HG03097 (cell line): ENCODE results near the gene AQP2.

ENCODE experiments used
- ATAC-seq: cut with Tn5 transposase; IDR thresholded peaks from one replicate; pipeline ENCODE4 v1.9.1; 2021; ENCODE audit not compliant: unreplicated experiment, low FRiP score

The AQP2 gene

DNA sequence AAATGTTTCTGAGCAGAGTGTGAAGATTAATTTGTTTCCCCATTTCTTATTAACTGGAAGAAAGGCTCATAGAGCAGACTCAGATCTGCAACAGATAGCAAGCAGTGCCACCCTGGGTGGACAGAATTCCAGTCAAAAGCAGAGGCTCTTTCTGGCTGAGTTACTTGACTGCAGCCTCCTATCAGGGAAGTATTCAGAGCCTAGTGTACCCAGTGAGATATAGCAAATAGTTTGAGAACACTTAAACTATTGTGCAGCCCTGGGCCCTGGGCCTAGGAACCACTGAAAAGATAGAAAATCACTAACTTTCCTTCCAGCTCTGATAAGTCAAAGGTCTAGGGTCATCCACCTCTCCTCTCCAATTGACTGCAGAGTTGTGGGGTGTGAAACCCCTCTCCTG is 11.2 kb upstream of the AQP2 start:
- no peak for ATAC-seq

DNA sequence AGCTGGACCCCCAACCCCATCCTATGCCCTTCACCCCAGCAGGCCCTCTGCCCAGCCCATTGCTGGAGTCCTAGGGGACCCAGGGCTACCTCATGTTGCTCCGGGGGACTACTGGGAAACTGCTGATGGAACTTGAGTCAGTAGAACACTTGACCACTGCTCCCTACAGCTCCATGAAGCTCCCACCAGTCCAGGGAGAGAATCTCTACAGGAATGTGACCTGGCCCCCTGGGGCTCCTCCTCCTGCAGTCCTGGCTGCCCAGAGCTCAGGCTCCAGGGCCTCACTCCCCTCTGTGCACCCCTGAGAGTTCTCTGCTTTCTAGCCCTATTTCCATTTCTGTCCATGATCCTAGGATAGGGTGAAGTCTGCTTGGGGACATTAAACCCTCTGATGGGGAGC is 10.8 kb upstream of the AQP2 start:
- no peak for ATAC-seq

DNA sequence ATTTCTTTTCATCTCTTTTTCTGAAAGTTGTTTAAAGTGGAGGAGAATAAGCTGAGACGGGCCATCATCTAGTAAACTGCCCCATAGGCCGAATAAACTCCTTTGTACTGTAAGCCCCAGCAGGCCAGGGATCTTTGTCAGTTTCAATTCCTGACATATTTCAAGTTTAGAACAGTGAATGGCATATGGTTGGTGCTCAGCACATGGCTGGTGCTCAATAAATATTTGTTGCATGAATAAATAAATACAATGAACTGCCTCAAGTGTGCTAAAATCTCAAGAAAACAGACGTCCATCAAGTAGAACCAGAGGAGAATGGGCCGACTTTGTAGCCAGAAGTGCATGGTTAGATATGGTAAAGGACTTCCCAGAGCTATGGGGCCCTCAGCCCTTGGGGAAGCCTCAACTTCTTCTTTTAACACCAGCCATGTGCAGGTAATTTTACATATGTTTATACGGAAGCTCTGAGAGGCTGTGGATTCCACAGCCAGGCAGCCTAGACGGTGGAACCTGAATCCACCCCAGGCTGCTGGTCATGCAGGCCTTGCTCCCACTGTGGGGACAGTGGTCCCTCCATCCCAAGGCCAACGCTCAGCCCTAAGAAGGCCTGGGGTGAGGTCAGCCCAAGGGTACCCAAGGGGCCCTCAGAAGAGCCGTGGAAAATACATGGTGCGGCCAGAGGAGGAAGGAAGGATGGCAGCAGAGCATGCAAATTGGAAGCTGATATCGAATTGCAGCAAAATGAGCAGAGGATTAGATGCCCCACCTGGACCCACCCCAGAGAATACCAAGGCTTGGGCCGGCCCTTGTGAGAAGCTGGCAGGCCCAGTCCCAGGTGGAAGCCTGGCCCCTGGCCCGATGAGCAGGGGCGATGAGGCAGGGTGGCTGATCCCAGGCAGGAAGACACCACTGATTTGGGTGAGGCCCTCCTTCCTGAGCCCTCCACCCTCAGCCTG is 8.7 kb upstream of the AQP2 start:
- ATAC-seq: no peak

DNA sequence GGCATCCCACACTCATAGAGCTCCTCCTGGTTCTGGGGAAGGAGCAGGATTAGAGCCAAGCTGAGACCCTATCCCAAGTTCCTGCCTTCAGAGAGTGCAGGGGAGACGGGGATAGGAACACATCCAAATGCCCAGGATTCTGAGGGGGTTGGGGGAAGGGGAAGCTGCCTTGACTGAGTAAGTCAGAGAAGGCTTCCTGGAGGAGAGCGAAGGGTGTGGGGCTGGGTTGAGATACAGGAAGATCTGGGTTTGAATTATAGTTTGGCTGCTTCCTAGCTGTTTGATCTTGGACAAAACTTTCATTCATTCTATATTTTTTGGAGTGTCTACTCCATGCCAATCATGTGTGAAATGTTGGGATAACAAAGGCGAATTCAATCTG is 8.0 kb upstream of the AQP2 start:
- ATAC-seq: no peak

DNA sequence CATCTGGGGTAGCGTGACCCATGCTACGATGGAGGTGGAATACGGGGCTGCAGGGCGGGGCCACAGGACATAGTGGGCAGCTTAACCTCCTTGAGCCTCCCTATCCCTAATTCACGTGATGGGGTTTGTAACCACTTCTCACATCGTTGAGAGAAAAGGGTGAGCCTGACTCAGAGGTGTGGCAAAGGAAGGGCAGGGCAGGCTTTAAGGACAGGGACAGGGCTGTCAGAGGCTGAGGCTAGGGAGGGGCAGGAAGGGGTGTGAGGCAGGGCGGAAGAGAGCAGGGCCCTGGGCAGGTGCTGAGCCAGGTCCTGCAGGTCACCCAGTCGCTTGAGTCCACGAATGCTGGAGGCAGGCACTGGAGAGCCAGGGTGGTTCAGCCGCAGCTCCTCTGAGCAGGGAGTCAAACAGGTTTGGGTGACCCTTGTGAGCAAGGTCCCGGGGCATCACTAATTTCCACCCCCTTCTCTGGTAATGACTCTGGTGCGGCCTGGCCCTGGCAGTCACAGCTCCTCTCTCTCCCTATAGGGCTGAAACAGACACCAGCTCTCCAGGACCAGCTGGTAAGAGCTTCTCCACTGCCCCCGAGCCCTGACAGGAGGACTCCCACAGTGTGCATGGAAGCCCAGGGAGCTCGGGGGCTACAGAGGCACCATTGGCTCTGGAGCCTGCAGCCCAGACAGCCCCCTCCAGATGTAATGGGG is 7.5 kb upstream of the AQP2 start:
- ATAC-seq: no peak

DNA sequence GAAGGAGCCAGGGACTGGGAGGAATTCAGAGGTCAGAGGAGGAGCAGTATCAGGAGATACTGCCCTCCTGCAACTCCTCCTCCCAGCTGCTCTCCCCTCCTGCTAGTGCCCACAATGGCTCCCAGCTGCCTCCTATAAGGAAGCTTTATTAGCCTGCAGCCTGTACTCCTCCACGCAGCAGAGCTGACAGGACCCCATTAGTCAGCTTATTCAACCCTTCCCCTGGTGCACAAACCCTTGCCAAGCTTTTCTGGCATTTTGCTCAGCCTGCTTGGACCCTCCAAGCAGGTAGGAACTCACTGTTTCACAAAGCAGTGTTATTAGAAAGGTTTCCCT is 6.9 kb upstream of the AQP2 start:
- no peak for ATAC-seq

DNA sequence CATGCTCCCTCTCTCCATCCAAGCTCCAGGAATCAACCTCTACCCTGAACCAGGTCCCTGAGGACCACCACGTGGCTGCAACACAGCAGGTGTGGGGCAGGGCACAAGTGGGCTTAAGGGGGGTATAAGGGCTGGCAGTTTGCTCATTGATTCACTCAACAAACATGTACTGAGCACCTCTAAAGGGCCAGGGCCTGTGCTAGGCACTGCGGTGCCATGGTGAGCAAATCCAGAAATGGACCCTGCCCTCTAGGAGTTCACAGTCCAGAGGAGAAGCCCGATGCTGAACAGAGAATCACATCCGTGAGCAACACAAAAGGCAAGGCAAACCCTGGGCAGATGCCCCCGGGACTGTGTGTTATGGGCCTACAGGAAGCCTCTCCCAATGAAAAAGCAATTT is 6.5 kb upstream of the AQP2 start:
- no peak for ATAC-seq

DNA sequence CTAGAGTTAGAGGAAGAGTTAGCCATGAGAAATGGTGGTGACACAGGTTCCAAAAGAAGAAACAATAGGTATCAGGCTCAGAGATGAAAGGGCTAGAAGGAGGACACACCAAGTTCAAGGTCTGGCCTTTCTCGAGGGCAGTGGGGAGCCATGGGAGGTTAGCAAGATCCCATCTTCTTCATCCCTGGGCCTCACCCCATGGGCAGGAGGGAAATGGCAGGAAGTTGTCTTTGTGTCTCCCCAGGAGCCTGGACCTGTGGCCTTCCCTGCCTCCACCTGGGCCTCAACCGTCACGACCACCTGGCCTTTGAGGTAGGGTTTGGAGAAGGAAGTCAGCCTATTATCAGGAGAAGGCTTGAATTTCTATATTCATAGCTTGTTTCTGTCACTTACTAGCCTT is 5.8 kb upstream of the AQP2 start:
- no peak for ATAC-seq

DNA sequence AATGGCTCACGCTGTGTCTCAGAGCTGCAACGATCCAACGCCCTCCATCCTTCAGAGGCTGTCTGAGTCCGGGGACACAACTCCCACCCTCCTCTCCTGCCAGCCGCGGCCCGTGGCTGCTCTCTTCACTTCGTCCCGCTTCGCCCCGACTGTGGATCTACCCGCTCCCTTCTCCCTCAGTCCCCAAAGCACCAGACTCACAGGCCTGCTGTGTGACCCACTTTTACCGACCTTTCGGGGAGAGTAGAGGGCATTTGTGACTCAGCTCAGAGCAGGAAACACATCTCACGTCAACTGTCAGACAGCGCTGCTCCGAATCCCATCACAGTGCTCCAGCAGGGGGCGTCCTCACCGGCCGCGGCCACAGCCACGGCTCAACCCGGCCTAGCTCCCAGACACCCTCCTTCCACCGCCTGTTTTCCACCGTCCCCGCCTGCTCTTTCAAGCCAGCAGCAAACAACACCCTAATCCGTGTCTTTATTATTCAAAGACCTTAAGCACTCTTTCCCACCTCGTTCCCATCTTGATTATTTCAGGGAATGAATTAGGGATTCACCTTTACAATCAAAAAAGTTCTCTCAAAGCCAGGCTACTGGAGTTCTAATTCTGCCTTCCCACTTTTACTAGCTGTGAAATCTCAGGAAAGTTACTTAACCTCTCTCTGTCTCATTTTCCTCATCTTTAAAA is 5.0 kb upstream of the AQP2 start:
- ATAC-seq: no peak

DNA sequence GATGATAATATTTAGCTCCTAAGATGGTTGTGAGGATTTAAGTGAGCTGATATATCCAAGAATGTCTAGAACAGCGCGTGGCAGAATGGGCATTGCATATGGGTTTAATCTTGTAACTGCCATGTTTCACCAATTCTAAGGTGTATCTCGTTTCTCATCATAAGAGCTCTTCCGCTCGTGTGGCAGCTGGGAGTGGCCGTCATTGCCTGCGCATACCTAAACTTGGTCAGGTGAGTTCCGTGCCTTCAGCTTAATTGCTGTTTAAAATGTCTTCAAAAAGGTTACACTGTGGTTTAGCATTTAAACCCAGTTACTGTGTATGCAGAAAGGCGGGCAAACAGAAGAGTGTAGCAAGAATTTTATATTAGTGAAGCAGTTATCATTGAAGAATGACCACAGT is 4.5 kb upstream of the AQP2 start:
- ATAC-seq: no peak

DNA sequence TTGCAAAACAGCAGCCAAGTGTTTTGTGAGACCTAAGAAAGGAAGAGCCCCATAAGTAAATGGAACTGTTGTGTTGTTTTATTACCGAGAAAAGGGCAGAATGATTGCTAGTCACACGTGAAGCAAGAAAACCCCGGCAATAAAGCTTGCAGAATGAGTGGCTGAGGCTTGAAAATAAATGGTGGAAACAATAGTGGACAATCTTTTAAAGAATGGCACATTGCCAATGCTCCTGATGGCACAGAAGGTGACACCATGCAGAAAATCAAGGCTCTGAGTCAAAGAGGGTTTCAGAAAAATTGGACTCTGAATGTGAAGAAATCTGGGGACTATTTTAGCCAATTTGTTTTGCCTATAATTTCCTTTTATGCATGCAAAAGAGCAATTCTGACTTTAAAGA is 4.0 kb upstream of the AQP2 start:
- ATAC-seq: no peak

DNA sequence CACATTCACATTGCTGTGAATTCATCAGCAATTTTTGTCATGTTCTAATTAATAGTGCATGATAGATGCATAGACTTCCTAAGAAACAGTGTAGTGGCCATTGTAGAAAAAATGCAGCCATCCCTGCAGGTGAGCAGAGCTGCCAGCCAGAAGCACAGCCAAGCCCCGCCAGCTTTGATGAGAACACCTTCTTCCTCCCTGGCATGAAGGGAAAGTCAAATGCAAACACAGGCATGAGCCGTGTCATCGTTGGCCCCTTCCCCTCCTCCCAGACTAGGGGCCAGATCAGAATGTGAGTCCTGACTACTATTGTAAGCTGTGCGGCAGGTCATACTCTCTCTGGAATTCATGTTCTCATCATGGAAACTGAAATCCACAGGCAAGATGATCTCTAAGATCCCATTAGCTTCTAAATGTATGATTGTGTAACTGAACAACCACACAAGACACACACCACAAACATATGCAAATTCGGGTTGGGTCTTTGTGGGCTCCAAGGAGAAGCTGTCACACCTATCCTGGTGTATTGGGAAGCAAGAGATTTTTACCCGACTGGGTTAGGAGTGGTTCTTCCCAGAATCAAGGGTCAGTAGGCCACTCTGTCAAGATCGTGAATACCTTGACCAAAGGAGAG is 2.8 kb upstream of the AQP2 start:
- no peak for ATAC-seq

DNA sequence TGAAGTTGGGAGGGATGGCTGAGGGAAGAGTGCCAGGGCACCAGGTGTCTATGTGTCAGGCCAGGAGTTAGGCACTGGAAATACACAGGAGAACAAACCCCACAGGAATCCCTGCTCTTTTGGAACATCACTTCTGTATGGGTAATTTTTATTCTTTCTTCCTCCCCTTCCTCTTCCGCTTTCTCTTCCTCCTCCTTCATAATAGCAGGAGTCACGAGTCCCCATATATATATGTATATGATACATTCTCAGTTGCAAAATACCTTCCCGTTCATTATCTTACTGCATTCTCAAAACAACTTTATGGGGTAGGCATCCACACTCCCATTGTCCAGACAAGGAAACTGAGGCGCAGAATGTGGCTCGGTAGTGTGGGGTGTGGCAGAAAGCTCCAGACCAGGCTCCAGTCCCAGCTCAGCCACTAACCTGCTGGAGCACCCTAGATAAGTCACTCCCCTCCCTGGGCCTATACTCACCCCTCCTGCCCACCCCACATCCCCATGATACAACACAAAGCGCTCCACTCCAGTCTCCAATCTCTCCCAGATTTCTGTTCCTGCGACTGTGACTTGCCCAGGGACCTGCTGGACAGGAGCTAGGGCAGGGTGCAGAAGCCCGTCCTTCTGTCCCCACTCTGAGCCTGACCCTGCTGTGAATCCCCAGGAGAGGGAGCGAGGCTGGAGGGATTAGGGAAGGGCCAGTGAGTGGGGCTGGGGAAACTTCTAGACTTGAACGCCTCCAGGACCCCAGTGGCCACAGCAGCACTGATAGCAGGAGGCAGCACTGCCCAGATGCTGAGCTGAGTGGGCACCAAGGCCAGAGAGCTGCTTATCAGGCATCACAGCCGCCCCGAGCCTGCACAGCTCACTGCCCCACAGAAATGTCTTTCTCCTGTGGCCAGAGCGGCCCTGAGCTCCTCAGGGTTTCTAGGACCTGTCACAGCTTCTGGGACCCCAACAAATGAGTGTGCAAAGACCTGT is 1.4 kb upstream of the AQP2 start:
- ATAC-seq: no peak

DNA sequence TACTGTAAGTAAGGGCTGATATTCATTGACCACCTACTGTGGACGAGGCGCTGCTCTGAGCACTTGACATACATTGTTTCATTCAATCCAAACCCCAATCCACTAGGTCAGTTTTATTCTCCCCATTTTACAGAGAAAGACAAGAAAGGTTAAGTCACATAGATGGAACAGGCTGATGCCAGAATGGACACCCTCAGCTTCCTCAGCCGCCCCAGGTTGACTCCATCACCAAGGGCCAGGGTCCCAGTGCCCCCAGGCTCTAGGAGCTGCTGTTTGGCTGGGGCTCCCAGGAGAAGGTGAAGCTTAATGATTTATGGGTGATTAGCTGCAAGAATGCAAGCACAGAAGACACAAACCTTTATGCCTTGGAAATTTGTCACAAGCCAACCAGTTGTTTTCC is 671 bp upstream of the AQP2 start:
- no peak for ATAC-seq

DNA sequence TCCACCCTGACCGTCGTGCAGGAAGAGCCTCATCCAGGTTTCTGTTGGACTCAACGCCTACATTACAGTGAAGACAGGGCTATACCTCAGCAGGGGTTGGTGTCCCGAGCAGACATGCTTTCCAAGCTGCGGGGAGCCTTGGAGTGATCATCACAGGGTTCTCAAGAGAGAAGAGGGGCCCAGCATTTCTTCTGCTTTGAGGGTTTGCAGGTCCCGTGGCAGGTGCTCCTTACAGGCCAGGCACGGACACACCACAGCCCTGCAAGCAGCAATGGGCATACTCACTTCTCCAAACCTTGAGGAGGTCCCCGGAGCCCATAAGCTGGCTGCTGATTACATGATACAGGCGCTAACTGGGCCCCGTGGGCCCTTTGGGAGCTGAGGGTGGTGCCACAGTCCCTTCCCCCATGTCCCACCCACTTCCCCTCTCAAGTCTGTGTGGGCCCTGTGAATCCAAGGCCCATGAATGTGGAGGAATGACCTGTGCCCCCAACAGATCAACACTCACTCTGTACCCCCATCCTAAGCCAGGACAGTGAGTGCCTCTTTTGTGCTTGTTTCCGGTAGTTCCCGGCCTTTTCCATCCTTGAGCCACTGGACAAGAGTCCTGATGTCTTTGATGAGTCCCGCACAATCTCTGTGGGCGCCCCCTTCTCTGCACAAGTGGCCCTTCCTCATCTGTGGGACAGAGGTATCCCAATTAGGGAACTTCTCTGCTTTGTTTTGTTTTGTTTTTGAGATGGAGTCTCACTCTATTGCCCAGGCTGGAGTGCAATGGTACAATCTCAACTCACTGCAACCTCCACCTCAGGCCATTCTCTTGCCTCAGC is 1.1 kb downstream of the AQP2 start:
- no peak for ATAC-seq

DNA sequence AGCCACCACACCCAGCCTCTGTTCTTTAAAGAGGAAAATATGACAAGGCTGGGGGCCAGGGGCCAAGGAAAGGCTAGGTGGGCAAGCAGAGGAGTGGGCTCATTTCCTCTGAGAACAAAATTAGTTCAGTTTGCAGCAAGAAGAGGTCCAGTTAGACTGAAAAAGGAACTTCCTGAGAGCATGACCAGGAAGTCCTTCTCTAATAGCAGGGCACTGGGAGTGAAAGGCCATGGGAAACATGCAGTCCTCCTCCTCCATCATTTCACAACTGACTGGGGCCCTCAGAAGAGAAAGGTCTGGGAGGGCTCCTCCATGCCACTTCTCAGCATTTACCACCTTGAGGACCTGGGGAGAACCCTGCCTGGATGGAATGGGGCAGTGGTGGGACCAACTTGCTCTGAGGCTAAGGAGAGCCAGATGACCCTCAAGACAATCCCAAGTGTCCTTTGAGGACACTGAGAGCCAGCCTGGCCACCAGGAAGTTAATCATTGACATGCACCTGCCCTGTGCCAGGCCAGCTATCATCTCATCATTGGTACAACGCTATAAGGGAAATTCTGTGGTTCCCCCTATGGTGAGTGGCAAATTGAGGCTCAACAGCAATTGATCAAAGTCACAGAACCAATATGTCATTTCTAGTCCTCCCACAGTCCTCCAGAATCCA is 2.0 kb downstream of the AQP2 start:
- ATAC-seq: no peak

DNA sequence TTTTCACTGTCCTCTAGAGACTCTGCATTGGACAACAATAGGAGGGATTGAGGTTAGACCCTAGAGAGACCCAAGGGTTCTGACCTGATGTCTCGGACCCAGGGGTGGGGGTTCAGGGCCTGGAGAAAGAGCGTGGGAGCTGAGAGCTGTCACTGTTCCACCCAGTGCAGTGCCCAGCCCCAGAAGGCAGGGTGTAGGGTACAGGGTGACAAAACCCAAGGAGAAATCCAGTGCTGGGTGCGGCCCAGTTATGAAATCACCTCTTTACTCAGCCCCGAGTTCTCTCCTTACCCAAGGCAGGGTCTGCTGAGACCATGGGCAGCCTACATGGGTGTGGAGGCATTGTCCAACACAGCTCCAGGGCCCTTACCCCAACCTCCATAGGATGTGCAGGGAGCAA is 2.6 kb downstream of the AQP2 start:
- no peak for ATAC-seq

DNA sequence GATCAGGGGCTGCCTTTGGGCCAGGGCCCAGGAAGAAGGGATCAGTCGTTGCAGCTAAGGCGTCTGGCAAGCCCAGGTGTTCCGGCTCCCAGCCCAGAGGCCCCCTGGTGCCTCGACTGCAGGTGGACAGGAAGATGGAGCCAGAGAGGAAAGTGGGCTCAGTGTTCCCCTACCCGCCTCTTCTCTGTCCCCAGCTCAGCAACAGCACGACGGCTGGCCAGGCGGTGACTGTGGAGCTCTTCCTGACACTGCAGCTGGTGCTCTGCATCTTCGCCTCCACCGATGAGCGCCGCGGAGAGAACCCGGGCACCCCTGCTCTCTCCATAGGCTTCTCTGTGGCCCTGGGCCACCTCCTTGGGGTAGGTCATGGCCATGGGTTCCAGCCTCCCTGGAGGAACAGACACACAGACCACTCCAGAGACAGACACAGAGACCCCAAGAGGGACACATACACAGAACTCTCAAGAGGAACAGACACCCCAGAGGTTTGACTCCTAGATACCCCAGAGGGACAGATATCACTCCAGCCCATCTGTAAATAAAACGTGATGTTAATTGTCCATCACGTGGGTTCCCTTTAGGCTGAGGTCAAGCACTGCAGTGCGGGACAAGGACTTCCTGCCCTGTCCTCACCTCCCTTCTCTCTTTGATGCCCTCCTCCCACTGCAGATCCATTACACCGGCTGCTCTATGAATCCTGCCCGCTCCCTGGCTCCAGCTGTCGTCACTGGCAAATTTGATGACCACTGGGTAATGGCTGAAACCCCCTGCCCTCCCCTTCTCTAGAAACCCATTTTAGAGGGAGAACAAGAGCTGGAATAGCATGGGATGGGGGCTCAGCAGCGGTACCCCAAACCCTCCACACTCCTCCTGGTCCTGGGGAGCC is 3.7 kb downstream of the AQP2 start:
- no peak for ATAC-seq
